ENCODE measurements around the gene POU2F2.
A peak's percentile ranks its signal among the peaks of the same experiment; 100 is the strongest.
"Not testable (repeated sequence)": the region's sequence is repeated elsewhere in the genome, so short reads cannot be mapped to it uniquely, and the experiment has no call there.

POU2F2 gene

DNA sequence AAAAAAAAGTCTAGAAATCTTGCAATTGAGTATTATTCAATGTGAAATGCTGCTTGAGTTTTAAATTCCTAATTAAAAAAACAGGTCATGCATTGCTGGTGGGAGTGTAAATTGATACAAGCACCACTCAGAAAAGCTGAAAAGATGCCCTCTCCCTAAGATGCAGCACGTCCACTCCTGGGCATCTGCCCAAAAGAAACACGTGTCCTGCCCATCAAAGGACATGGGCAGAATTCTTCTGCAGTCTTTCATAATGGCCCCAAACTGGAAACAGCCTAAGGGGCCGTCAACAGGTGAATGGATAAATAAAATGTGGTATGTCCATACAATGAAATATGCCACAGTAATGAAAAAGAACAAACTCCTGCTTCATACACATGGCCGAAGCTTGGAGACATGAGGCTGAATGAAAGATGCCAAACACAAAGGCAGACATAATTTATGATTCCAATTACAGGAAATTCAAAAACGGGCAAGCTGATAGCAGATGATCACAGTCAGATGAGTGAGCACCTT, 7.8 kb downstream of the POU2F2 start:
- DNase-seq: no peak

DNA sequence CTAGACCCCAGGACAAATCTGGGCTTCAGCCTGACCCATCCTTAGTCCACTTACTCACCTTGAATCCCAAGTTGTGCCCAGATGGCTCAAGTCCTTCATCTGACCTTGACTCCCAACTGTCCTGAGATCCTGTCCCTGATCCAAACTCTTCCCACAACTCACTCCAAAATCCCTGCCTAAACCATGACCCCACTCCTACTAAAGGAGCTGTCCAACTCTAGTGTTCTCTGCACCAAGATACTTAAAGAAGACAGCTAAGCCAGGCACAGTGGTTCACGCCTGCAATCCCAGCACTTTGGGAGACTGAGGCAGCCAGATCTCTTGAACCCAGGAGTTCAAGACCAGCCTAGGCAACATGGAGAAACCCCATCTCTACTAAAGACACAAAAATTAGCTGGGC, 8.5 kb downstream of the POU2F2 start:
- no peak for DNase-seq

DNA sequence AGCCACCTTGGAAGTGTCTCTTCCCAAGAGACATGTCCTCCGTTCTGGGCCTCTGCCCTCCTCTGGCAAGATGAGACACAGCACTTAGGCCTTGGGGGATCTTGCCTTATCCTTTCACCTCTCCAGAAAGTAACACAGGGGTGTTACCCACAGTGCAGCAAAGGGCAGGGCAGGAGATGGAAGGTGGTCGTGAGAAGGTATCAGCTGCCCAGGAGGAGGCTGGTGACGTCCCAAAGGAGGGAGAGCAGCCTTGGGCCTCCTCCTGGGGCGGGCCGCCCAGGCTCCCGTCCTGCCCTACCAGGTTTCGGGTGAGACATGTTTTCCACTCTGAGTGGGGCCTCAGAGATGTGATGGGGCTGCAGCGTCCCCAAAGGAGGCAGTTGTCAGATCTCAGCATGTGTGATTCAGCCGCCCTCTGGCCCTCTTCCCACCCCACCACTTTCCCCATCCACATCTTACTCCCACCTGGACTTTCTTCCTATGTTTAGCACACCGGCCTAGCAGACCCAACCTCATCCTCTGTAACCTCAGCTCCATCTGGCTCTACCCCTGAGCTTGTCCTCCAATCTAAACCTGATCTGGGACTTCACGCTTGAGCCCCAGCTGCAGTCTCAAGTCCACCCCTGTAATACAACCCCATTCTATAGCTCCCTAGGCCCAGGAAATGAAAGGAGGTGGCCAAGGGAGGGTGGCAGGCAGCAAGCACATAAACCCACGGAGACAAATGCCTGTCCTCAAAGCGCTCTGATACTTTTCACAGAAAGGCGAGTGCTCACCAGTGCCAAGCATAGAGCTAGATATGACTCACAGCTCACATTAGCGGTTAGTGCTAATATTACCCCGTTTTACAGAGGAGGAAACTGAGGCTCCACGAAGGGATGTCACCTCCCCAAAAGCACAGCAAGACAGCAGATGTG, 9.3 kb downstream of the POU2F2 start:
- no peak for DNase-seq

DNA sequence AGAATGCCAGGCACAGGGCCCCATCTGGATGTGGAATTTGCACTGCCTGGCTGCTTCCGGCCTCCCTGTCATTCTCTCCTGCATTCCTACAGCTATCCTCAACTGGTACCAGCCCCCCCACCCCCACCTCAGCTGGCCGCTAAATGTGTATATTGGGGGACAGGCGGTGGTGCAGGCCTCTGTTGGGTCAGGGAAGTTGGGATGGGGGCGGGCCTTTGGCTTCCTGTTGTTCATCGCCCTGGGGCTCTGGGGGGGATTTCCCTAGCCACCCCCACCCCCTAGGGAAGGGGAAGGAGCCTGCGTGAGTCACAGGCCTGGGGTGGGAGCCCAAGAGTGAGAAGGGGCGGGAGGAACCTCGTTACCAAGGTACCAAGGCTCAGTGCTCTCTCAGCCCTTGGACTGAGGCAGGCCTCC, 10.6 kb downstream of the POU2F2 start:
- DNase-seq: no peak

DNA sequence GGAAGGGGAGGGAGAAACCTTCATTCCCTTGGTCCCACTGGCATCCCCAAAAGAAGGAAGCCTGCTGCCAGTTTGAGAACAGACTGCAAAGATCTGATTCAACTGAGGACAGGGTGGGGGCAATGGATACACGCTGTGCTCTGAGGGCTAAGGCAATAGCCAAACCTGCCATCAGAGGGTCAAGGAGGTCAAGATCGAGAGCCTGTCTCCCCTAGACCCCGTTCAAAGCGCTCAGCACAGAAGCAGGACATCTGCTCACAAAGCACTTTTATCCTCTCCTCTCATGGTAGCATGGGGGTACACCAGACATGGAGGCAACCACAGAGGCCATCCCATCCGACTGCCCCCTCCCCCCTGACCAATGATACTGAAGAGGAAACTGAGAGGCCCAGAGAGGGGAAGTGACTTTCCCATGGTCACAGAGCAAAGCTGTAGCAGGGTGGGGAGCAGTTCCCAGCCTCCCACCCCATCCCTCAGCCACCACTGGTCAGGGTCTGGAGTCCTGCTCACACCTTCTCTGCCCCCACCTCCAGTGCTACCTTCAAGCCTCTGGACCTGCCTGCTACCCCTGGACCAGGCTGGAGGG, 11.1 kb downstream of the POU2F2 start:
- no peak for DNase-seq

DNA sequence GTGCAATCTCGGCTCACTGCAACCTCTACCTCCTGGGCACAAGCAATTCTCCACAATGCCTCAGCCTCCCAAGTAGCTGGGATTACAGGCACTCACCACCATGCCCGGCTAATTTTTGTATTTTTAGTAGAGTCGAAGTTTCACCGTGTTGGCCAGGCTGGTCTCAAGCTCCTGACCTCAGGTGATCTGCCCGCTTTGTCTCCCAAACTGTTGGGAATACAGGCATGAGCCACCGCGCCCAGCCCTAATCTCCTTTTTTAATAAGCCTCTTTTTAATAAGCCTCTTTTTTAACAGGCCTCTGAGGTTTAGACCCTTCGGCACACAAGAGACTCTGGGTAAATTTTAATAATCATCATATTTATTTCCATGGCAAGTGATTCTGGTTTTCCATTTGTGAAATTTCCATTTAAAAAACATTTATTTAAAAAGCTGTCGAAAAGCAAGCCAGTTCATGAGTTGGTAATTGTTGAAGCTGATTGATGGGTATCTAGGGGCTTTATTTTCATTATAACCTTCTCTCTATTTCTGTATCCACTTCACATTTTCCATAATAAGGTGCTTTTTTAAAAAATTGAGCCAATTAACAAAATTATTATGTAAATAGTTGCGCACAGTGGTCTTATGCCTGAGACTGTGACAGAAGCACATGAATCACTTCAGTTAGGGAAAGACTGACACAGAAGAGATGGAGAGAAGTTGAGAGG, 11.8 kb downstream of the POU2F2 start:
- no peak for DNase-seq

DNA sequence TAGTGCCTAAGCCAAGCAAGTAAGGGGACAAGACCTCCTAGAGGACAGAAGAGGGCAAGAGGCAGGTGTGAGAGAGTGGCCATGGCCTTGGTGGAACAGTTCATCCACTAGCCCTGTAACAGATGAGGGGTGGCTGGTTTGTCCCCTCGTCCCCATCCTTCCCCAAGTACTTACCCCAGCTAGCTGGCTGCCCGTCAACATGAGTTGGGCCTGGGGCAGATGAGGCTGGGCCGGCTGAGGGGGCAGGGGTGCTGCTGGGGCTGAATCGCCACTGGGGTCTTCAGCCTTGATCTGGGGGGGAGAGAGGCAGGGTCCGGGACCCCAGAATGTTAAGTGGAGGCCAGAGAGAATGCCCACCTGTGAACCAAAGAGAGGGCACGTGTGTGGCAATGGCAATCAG, 15.2 kb downstream of the POU2F2 start:
- DNase-seq: no peak

DNA sequence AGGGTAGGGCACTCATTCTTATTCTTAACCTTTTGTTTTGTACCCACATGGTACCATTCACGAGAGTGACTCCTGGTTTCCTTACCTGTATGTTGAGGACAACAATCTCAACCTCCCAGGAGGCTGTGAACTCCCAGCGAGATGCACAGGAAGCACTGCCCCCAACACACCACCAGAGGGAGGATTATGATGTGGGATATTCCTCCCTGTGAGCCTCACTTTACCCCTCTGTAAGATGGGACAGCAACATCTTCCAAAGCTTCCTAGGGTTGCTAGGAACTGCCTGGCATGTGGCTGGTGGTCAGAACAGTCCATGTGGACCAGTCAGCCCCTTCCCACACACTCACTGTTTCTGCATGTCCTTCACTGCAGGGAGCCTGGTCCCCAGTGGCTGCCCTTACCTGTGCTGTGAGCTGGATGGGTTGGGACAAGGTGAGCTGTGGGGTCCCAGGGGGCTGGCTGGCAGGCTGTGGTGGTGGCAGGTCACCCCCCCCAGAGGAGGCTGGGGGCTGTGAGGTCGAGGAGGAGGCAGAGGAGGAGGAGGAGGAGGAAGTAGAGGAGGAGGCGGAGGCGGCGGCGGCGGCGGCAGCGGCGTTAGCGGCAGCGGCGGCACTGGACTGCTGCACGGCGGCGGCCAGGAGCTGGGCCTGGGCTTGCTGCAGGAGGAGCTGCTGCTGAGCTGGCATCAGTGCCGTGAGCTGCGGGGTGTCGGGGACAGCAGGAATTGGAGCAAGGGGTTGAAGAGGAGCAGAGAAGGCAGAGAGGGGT, 15.8 kb downstream of the POU2F2 start:
- no peak for DNase-seq

DNA sequence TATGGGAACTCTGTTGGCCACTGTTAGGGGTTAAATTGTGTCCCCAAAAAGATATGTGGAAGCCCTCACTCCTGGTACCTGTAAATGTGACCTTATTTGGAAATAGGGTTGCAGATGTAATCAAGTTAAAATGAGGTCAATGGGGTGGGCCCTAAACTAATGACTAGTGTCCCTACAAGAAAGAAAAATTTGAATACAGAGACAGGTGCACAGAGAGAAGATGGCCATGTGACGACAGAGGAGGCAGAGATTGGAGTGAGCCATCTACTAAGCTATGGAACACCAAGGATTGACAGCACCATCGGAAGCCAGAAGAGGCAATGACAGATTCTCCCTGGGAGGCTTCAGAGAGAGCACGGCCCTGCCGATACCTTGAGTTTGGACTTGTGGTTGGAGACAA, 16.5 kb downstream of the POU2F2 start:
- no peak for DNase-seq

DNA sequence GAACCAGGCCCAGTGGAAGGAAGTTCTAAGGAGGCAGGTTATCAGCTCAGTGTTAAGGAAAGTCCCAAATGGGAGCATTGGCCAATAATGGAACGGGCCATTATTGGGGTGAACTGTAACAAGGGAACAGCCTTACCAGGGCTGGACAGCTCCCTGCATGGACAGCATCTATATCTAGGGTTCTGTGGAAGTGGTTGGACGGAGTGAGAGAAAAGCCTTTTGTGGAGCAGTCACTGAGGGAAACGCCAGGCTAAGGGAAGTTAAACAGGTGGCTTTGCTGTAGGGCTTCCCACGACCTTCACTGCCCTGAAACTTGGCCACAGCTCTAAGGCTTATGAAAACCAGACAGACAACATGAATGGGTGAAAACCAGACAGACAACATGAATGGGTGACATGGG, 17.0 kb downstream of the POU2F2 start:
- no peak for DNase-seq

DNA sequence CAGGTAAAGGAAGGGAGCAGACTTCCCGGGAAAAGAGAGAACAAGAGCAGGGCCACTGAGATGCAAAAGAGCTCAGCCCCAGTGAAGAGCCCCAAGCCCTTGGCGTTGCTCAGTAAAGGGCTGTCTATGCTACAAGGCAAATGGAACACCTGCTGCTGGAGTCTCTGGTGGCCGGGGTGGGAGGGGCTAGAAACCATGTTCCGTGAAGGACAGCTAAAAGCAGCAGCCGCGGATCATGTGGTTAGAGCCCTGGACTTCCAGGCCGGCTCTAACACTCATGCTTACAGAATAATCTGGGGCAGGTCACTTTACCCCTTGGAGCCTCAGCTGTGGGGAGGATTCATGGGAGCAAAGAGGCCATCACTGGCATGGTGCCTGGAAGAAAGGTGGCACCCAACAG, 17.8 kb downstream of the POU2F2 start:
- DNase-seq: no peak

DNA sequence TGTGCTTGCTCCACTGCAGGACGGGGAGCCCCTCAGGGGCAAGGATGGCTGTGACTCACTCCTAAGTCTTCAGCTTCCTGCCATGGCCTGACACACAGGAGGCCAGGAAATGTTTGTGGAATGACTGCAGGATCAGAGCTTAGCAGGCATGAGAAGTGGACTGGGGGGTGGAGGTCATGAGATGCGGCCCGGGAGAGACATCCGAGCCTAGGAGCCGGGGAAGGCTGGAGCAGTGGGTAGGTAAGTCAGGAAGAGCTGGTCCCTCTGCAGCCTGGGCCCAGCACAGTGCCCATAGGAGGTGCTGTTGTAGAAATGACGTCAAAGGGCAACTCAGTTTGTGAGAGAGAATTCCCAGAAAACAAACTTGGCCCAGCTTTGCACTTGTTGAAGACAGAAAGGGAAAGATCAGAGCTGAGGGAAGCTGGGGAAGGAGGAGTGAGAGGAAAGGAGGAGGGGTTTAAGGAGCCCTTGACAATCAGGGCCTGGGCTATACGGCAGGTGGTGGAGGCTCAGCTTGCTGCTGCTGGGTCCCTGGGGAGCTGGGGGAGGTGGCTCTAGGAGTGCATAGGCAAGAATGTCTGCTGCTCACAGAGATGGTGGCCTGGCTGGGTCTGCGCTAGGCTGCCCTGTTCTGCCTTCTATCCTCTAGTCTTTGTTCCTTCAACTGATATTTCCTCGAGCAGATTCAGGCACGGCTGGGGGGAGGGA, 18.5 kb downstream of the POU2F2 start:
- DNase-seq: no peak

DNA sequence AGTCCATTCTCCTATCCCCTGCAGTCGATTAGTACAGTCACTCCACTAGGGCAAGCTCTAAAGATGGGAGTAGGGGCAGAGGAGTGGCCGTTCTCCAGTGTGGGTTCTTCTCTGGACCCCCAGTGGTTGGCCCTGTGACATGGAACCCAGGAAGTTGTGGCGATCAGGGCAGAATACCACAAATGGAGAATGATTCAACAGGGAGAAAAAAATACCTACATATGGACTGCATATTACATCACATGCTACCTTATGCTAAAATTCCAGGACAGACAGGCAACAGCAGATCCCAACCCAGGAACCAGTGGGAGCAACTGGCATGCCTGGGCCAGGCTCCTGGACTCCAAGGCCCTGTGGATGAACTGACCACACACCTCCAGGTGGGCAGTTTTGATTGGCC, 20.4 kb downstream of the POU2F2 start:
- DNase-seq: no peak

DNA sequence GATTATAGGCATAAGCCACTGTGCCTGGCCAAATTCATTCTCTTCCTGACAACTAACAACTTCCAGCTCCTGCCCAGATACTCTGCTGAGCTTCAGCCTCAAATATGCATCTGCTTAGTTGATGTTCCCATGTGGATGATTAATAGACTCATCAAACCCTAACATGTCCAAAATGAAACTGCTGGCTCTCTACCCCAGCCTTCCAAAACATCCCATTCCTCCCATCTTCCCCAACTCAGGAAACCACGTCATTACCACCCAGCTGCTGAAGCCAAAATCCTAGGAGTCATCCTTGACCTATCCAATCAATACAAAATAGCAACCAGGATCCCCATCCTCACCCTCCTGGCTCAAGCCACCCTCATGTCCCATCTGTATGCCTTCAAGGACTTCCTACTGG, 20.9 kb downstream of the POU2F2 start:
- DNase-seq: no peak

DNA sequence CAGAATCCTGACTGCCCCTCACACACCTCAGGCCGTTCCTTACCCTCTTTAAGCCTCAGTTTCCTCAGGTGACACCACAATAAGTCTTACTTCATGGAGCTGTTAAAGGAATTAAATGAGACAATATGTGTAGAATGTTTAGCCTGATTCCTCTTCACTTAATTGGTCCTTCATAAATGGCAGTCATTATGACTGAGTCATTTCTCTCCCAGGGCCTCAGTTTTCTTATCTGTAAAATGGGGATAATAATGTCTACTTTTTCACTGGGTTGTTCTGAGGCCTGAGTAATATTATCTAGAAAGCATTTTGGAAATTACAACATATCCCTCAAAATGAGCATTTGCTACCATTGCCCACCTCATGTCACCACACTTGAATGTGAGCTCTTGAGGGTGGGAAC, 21.6 kb downstream of the POU2F2 start:
- DNase-seq: no peak

DNA sequence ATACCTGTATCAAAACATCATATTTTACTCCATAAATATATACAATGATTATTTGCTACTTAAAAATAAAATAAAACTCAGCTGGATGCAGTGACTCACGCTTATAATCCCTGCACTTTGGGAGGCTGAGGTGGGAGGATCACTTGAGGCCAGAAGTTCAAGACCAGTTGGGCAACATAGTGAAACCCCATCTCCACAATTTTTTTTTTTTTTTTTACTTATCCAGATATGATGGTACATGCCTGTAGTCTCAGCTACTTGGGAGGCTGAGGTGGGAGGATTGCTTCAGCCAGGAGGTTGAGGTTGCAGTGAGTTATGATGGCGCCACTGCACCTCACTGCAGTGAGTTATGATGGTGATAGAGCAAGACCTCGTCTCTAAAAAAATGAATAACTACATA, 22.4 kb downstream of the POU2F2 start:
- no peak for DNase-seq

DNA sequence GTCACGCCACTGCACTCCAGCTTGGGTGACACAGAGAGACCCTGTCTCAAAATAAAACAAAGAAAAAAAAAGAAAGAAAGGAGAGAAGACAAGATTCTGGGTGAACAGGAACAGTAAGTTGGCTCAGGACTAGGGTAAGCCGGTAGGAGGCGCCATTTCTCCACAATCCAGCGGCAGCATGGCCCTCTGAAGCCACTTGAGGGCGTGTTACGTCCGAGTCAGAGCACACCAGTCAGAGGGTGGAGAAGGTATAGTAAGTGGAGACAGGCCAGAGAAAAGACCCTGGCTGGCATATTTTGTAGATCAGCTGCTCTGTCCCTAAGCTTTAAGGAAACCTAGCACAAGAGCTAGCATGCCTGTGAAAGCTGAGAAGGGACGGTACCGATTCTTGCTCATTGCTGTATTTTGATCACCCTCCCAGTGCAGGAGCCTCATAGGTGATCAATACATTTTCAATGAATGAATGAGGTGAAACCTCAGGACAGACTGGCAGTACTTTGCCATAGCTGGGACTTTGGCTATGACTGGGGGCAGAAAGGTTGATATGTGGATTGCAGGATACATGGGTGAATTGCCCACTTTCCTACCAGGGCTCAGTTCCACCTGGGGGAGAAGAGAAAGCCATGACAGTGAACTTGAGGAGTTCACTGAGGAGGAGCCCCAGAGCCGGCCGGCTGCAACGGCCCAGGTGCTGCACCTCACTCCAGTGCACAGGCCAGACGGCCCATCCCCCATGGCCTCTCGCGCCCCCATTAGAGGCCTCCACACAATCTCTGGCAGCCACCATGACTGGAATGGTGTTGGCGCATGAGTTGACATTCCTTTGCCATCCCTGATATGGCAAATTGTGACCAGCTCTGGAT, 23.5 kb downstream of the POU2F2 start:
- DNase-seq: peak; percentile 49

DNA sequence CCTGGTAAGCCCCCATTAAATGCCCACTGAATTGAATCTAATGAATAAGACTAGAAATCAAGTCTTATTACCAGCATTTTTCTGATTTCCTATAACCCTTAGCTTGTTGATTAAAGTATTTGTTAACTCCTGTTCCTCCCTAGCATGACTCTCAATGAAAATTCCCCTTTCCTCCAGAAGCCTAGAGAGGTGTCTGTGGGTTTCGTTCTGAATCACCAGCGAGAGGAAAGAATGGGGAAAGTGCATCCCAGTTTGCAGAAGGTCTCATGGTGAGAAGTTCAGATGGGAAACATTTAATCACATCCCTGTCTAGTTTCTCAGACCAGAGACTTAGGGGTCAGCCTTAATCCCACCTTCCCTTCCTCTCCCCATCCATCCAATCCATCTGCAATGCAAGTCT, 26.9 kb downstream of the POU2F2 start:
- no peak for DNase-seq

DNA sequence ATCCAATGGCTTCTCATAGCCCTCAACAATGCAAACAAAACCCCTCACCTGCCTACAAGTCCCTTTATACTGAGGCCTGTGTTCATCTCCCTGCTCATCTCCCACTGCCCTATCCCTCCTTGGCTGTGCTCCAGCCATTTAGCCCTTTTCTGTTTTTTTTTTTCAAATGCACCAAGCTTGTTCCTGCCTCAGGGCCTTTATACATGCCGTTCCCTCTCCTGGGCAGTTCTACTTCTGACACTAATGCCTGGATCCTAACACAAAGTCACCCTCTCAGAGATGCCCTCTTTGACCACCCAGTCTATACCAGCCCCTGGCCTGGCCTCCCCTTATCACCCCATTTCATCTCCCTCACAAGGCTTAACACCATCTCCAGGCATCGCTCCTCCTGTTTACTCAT, 29.4 kb downstream of the POU2F2 start:
- DNase-seq: no peak

DNA sequence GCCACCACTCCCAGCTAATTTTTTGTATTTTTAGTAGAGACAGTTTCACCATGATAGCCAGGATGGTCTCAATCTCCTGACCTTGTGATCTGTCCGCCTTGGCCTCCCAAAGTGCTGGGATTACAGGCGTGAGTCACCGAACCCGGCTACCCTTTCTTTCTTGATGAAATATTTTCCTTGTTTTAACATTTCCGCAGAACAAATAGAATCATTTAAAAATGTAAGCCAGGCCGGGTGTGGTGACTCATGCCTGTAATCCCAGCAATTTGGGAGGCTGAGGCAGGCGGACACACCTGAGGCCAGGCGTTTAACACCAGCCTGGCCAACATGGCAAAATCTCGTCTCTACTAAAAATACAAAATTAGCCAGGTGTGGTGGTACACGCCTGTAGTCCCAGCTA, 32.0 kb downstream of the POU2F2 start:
- DNase-seq: not testable (repeated sequence)

DNA sequence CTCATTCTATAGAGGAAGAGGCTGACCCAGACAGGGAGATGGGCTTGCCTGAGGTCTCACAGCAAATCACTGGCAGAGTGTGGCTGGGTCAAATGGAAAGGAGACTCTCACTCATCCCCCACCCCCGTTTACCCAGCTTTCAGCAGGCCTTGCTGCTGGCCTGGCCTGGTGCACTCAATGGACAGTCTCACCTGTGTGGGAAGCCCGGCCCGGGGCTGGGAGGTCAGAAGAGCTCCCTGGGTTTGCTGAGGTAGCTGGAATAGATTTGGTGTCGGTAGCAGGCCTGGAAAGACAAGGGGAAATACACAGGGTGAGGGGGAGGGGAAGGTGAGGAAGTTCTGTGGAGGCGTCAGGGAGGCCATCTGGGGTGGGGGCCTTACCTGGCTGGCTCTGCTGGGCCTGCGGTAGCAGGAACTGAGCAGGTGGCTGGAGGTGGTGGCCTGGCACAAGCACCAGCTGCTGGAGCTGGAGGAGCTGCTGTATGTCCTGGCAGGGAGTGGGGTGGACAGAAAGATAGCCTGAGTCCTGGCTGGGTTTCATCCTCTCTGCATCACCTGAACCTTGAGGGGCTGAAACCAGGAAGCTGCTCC, 32.8 kb downstream of the POU2F2 start:
- DNase-seq: no peak
